ENCODE data around the gene SCNN1G.
"Not testable (repeated sequence)": the region's sequence is repeated elsewhere in the genome, so short reads cannot be mapped to it uniquely, and the experiment has no call there.

SCNN1G gene

GRCh38 chr16:23206986-23207385, 24.4 kb downstream of the SCNN1G start:
- DNase-seq, result no peak

DNA sequence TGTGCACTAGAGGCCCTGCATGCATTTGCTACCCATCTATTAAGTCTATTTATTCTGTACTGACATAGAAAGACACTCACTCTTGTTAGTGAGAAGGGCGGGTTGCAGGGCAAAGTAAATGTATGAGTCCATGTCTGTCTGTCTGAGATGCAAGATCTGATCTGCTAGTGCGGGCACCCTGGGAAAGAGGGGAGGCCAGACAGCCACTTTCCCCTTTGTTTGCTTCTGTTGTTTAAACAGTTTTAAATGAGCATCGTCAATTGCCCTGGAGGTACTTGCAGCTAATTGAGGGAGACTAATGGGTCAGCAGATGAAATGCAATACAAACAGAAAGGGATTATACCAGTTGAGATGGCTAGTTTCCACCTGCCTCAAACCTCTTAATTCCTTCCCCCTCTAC, 24.9 kb downstream of the SCNN1G start:
- peak; percentile 66 for DNase-seq

- no peak for DNase-seq
These were observed 27.1 kb downstream of the SCNN1G start for GRCh38 chr16:23209606-23210005.

DNA sequence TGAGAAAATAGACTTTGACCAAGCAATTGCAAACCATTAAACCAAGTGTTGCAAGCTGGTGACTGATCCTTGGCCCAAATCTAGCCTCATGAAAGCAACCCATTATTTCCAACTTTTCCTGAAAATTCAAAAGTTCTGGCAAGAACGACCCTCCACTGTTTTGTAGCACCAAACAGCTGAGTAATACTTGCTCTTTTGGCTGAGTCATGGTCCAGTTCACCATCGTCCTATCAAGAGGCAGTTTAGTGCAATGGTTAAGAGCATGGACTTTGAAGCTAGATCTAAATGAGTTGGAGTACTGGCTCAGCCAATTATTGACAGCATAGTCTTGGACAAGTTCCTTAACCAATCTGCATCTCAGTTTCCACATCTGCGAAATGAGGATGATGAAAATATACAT, 31.3 kb downstream of the SCNN1G start:
- no peak for DNase-seq

DNA sequence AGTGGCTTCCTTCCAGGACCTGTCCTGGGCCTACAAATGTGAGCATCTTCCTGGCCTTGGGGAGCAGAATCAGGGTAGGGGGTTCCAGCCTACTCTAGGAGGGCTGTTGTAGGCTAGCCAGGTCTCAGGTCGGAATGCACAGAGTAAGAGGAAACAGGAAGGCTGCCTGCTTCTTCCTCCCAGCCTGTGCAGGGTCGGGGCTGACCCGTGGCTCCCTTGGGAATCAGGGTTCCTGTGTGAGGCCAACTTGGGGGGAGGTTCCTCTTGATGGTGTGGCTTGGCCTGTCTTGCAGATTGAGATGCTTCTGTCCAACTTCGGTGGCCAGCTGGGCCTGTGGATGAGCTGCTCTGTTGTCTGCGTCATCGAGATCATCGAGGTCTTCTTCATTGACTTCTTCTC, 32.3 kb downstream of the SCNN1G start:
- DNase-seq, result no peak

DNA sequence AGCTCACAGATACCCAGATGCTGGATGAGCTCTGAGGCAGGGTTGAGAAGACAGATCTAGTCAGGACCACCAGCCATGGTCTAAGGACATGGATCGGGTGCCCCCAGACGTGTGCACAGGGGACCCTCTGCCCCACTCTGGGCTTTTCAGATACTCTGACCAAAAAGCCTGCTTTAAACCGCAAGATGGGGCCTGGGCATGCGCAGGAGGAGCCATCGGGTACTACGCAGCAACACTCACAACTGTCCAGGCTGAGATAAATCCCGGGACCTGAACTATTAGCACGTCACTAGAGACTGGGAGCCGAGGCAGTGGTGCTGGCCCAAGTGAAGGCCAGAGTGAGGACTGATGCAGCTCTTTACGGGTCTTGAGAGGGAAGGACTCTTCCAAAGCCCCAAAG, 32.9 kb downstream of the SCNN1G start:
- DNase-seq, result no peak

DNA sequence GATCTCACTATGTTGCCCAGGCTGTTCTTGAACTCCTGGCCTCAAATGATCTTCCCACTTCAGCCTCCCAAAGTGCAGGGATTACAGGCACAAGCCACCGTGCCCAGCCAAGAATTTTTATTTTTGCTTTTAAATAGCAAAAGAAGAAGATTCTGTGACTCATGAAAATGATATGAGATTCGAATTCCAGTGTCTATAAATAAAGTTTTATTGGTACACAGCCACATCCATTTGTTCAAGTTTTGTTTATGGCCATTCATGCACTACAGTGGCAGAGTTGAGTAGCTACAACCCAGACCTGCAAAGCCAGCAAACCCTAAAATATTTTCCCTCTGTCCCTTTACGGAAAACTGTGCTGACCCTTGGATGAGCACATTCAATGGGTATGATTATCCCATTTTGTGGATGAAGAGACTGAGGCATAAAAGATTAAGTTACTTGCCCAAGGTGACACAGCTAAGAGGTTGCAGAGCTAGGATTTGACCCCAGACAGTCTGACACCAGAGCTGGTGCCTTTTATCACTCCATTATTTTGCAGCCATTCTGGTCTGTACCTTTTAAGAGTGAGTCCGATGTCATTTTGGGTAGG, 34.2 kb downstream of the SCNN1G start:
- DNase-seq, result no peak

- no peak for DNase-seq
These were observed 35.1 kb downstream of the SCNN1G start for GRCh38 chr16:23217646-23218045.

DNA sequence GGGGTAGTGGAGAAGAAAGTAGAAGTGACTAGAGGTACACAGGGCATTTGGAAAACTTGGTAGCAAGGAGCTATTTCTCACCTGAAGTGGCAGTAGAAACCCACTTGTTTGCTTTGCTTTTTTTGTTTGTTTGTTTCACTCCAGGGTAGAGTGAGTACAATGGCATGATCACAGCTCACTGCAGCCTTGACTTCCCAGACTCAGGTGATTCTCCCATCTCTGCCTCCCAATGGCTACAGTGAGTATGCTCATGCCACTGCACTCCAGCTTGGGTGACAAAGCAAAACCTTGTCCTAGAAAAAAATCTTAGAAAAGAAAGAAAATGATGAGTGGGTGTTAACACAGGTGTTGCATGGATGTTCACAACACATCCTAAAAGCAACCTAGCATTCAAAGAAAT, 40.4 kb downstream of the SCNN1G start:
- DNase-seq, result no peak

DNA sequence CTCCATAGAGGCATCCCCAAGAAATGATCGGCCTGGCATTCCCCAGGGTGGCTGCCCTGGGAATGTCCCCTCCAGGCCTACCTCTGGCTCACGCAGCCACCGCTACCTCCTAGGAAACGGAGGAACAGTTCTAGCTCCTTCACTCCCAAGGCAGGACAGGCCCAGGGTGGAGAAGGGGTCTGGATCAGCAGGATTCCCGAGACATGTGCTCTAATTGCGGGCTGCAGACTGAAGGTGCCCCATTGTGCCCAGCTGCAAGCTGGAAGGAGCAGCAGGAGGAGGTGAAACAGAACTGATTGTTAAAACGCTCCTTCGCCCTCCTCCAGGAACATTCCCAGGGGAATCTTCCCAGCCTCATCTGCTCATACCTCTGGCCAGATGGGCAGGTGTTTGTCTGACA, 40.8 kb downstream of the SCNN1G start:
- DNase-seq, result no peak

GRCh38 chr16:23225109-23225508, 42.6 kb downstream of the SCNN1G start:
- DNase-seq, result no peak

DNA sequence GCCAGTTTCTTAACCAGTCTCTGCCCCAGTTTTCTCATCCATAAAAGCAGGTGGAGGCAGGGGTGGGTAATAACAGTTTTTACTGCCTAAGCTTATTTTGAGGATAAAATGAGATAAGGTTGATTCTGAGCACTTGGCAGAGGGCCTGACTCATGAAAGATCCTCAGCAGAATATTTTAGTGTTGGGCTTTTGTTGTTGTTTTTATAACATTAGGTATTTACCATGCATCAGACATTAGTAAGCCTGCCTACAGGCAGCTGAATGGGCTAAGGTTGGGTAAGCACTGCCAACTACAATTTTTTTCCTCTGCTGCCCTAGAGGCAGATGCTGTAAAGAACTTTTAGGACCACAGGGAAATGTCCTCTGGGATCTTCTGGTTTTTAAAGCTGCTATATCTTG, 43.1 kb downstream of the SCNN1G start:
- DNase-seq, result no peak

DNA sequence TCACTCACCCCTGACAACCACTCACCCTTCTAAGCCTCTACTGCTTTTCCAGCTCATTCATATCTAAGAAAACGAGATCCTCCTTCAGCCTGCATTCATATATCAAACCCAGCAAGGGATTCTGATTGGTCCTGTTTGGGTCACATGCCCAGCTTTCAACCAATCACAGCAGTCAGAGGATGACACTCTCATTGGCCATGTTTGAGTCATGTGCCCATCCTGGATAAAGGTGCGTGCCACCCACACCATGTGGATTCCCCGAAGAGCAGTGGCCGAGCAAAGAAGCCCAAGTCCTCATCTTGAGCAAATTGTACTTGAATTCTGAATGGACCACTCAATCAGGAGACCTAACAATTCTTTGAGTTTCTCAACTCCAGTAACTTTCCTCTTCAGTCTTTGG, 45.0 kb downstream of the SCNN1G start:
- DNase-seq, result no peak

DNA sequence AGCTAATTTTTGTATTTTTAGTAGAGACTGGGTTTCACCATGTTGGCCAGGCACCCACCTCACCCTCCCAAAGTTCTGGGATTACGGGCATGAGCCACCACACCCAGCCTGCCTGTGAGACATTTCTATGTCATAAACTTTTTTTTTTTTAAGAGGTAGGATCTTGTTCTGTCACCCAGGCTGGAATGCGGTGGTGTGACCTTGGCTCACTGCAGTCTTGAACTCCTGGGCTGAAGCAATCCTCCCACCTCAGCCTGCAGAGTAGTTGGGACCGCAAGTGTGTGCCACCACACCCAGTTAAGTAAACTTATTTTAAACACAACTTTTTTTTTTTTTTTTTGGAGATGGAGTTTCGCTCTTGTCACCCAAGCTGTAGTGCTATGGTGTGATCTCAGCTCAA, 47.2 kb downstream of the SCNN1G start:
- no peak for DNase-seq

- DNase-seq, result no peak
These were observed 50.3 kb downstream of the SCNN1G start for GRCh38 chr16:23232806-23233205.

DNA sequence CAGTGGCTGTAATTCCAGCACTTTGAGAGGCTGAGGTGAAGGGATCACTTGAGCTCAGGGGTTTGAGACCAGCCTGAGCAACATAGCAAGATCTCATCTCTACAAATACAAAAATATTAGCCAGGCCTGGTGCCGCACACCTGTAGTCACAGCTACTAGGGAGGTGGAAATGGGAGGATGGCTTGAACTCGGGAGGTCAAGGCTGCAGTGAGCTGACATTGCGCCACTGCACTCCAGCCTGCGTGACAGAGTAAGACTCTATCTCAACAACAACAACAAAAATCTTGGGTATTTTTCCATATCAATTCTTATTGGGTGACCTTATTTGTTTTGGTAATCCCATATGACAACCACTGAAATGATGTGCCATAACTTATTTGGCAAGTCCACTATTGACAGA, 52.6 kb downstream of the SCNN1G start:
- DNase-seq, result no peak

- DNase-seq, result no peak
These were observed 54.4 kb downstream of the SCNN1G start for GRCh38 chr16:23236983-23237382.

GRCh38 chr16:23240994-23241393, 58.4 kb downstream of the SCNN1G start:
- DNase-seq, result no peak

DNA sequence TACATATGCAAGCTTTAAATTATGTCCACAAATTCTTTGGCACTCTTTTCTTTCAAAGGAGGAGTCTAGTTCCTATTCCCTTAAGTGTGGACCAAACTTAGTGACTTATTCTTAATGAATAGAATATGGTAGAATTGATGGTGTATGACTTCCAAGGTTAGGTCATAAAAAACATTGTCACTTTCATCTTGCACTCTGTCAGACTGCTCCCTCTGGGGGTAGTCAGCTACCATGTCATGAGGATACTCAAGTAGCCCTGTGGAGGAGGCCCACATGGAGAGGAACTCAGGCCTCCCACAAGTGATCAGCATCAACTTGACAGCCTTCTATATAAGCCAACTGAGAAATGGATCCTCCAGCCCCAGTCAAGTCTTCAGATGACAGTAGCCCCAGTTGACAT, 61.6 kb downstream of the SCNN1G start:
- no peak for DNase-seq

DNA sequence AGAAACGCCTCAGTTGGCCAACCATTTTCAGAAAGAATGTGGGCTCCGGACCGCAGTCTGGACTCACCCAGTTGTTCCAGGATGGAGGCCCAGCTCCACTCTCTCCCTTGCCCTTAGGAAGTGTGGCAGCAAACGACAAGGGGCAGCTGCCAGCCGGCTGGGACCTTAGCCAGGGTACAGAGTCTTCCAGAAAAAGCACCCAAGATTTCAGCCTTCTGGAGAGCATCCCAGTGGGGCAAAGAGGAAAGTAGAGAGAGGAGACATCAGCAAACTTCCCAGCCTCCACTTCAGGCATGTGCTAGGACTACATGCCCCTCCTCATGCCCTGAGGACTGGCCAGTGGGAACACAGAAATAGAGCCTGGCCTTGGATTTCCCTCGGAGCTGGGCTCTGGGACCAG, 62.7 kb downstream of the SCNN1G start:
- no peak for DNase-seq

GRCh38 chr16:23248261-23249194, 66.0 kb downstream of the SCNN1G start:
- DNase-seq, result no peak

GRCh38 chr16:23249830-23250229, 67.3 kb downstream of the SCNN1G start:
- DNase-seq, result no peak

- no peak for DNase-seq
These were observed 69.8 kb downstream of the SCNN1G start for GRCh38 chr16:23252310-23252709.

DNA sequence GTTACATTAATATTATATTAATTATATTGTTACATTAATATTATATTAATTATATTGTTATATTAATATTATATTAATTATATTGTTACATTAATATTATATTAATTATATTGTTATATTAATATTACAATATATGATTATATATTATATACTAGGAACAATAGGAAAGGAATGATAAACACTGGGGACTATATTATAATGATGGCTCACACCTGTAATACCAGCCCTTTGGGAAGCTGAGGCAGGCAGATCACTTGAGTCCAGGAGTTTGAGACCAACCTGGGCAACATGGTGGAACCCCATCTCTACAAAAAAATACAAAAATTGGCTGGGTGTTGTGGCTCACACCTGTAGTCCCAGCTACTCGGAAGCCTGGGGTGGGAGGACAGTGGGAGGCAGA, 71.1 kb downstream of the SCNN1G start:
- not testable (repeated sequence) for DNase-seq

DNA sequence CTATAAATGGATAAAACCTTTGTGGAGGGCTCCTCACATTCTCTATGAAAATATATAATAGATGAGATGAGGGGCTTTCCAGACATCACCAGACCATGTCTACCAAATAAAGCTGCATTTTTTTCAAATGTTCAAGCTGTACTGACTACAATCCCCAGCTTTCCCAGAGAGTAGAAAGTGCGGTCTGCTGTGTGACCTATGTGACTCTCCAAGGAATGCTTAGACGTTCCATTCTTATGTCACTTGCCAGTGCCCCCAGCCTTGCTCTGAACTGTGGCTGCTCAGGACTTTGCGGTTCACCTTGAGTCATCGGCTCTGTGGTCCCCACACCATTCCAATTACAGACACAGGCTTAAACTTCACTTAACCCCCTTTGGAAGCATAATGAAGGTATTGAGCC, 71.8 kb downstream of the SCNN1G start:
- DNase-seq, result no peak

Measured in SHP77 treated with DMSO at 0.1 percent for 48 hours (cell line).